ENCODE data around the gene DDAH2. TPM values are rescaled to one million over a fixed set of nuclear protein-coding genes. Genes with fewer than 3 reads are reported as not detected.

Gene DDAH2
- total RNA-seq, 1 donor from 2014 or later = 233 TPM

- Mint-ChIP-seq H3K4me3 (ENCODE audit: low read depth) (peak overlapping the region; percentile 99), H3K27me3 (no peaks in the 10 kb centered on the region), H3K36me3 (ENCODE audit: insufficient read depth) (peaks cover 8% of the 10 kb centered on the region), H3K4me1 (ENCODE audit: low read depth) (peaks cover 47% of the 10 kb centered on the region), H3K9me3 (ENCODE audit: low read depth) (no peaks in the 10 kb centered on the region), H3K27ac (peak overlapping the region; percentile 98)
- TF ChIP-seq CTCF (IDR thresholded peaks at IDR 0.05; ENCODE audit: unreplicated experiment) = no peak
- no peak for DNase-seq (ENCODE audit: low spot score, unreplicated experiment)
These were observed 9.2 kb upstream of the DDAH2 start for GRCh38 chr6:31737991-31738979.

GRCh38 chr6:31737315-31737990 lies 8.4 kb upstream of the DDAH2 start:
- Mint-ChIP-seq H3K27ac (peak overlapping the region; percentile 98), H3K36me3 (ENCODE audit: insufficient read depth) (peaks cover 10% of the 10 kb centered on the region), H3K27me3 (no peaks in the 10 kb centered on the region), H3K9me3 (ENCODE audit: low read depth) (no peaks in the 10 kb centered on the region), H3K4me1 (ENCODE audit: low read depth) (peaks cover 49% of the 10 kb centered on the region), H3K4me3 (ENCODE audit: low read depth) (peak overlapping the region; percentile 99)
- DNase-seq (ENCODE audit: low spot score, unreplicated experiment) = no peak
- no peak for TF ChIP-seq CTCF (IDR thresholded peaks at IDR 0.05; ENCODE audit: unreplicated experiment)

- peaks cover 49% of the 10 kb centered on the region for H3K4me1 Mint-ChIP-seq (ENCODE audit: low read depth)
- no peaks in the 10 kb centered on the region for H3K9me3 Mint-ChIP-seq (ENCODE audit: low read depth)
- no peak for DNase-seq (ENCODE audit: low spot score, unreplicated experiment)
- H3K36me3 Mint-ChIP-seq (ENCODE audit: insufficient read depth) = peaks cover 14% of the 10 kb centered on the region
- no peaks in the 10 kb centered on the region for H3K27me3 Mint-ChIP-seq
- H3K27ac Mint-ChIP-seq = peak overlapping the region; percentile 98
- H3K4me3 Mint-ChIP-seq (ENCODE audit: low read depth) = peak overlapping the region; percentile 99
- no peak for TF ChIP-seq CTCF (IDR thresholded peaks at IDR 0.05; ENCODE audit: unreplicated experiment)
These were observed 7.7 kb upstream of the DDAH2 start for GRCh38 chr6:31736768-31737314.

DNA sequence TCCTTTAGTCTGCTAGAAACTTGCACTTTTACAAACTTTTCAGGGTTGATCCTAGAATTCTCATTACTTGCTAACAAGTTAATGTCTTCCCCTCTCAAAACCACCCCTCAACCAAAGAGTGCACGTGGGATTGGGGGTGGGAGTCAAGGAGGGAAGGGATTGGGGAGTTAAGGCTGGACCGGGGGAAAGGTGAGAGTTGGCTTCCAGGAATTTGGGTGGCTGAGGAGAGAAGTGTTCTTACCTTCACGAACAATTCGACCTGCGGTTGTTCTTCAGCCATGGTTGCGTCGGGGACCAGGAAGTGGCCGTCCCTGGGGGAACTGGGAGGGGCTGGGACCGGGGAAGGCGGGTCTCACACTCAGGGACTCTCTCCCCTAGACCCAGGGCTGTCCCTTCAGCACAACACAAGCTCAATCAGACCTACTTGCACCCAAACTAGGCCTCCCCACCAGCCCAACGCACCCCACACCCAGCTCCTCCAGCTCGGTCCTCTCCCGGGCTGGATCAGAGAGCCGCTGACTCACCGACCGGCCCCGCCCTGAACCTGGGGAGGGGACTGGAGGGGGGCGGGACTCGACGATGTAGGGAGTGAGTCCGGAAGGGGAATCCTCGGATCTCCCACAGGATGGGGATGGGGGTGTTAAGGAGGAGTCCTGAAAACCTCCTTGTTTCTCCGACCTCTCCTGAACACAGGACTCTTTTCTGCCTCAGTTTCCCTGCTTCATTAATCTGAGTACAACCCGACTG lies 7.1 kb upstream of the DDAH2 start, which contains the start of gene CLIC1:
TSS of gene CLIC1 (minus strand) at position 510 of the 747 bp plus-strand sequence. CDS start at position 280, 230 bp downstream.
- peaks cover 49% of the 10 kb centered on the region for H3K4me1 Mint-ChIP-seq (ENCODE audit: low read depth)
- H3K36me3 Mint-ChIP-seq (ENCODE audit: insufficient read depth) = peaks cover 16% of the 10 kb centered on the region
- H3K27me3 Mint-ChIP-seq = no peaks in the 10 kb centered on the region

More for the DNA sequence above, 7.1 kb upstream of the DDAH2 start, which contains the start of gene CLIC1:
- Mint-ChIP-seq H3K9me3 (ENCODE audit: low read depth) (no peaks in the 10 kb centered on the region), H3K4me3 (ENCODE audit: low read depth) (peak within 1 kb of the TSS; percentile 99), H3K27ac (peak within 1 kb of the TSS; percentile 98)
- DNase-seq (ENCODE audit: low spot score, unreplicated experiment) = peak; percentile 35
- no peak for TF ChIP-seq CTCF (IDR thresholded peaks at IDR 0.05; ENCODE audit: unreplicated experiment)

Measured in progenitor cell of endocrine pancreas (in vitro differentiated cells).